HCT116 (cell line): Measurements from ENCODE around the gene CDK8. TPM values are rescaled to one million over a fixed set of nuclear protein-coding genes. Genes with fewer than 3 reads are reported as not detected.

ENCODE experiments used
- ATAC-seq: fragments of 200-7000 bp; cut with Tn5 transposase; 2 replicates; pipeline ENCODE4 v1.9.1; 2020; ENCODE audit warnings: mild to moderate bottlenecking, moderate library complexity
- BruUV-seq: library from RNA; stranded (reverse); fragments of 400-500 nt; replicated peaks from 2 replicates; lab custom pipeline; 2021; lab: Mats Ljungman, UMichigan
- CTCF ChIA-PET: fragments of 300-600 bp; sonication (Branson Sonifier 250); formaldehyde crosslinking; loops from one replicate; lab custom pipeline; 2021; ENCODE audit warnings: antibody characterized with exemption; lab: Charles Lee
- POLR2A ChIA-PET: fragments of 300-600, 350-600 bp; sonication (Branson Sonifier 250); formaldehyde crosslinking; loops from one replicate; lab custom pipeline; 2021; ENCODE audit warnings: antibody characterized with exemption; lab: Charles Lee
- RAD21 ChIA-PET, 2 experiments: fragments of 300-600 bp; sonication (Branson Sonifier 250); formaldehyde crosslinking; loops; one replicate each; lab custom pipeline; 2023; ENCODE audit warnings: low total read pairs in 2 of 2; ENCODE audit not compliant: uncharacterized antibody in 2 of 2, unreplicated experiment in 2 of 2, low non-redundant PET in 1 of 2; lab: Charles Lee
- DNase-seq: peaks from one replicate; pipeline ENCODE4 v3.0.0-alpha.2; 2010; ENCODE audit warnings: low read depth, low spot score
- H2AFZ ChIP-seq: fragments of 200-600 bp; shearing (Covaris generic), sonication (generic); 2 replicates; pipeline ENCODE4 v1.6.1; 2017; ENCODE audit warnings: low read depth, mixed run types, mixed read lengths, antibody characterized with exemption, low read length; ENCODE audit not compliant: poor library complexity, severe bottlenecking
- H3K27ac ChIP-seq: 2 replicates; pipeline ENCODE4 v1.5.1; 2012; ENCODE audit warnings: low read depth, low read length
- H3K27me3 ChIP-seq: fragments of 200-600 bp; sonication (generic); 2 replicates; pipeline ENCODE4 v1.6.1; 2016; ENCODE audit warnings: mixed run types, low read length, mixed read lengths; ENCODE audit not compliant: insufficient read depth
- H3K36me3 ChIP-seq, 2 experiments: fragments of 200-500 bp in 1 of 2; fragments of 200-600 bp in 1 of 2; sonication (Bioruptor generic) in 1 of 2; sonication (generic) in 1 of 2; 2 replicates each; pipeline versions ENCODE4 v1.5.1 to v1.6.1; 2014 to 2016; ENCODE audit warnings: low read length in 2 of 2, inconsistent platforms in 1 of 2, mixed read lengths in 1 of 2, mixed run types in 1 of 2; ENCODE audit not compliant: insufficient read depth in 2 of 2, control insufficient read depth in 1 of 2
- H3K4me1 ChIP-seq, 2 experiments: fragments of 200-600 bp in 1 of 2; sonication (generic) in 1 of 2; 2 replicates each; pipeline versions ENCODE4 v1.5.1 to v1.6.1; 2012 to 2017; ENCODE audit warnings: low read length in 2 of 2, inconsistent platforms in 1 of 2, mild to moderate bottlenecking in 1 of 2, mixed read lengths in 1 of 2, mixed run types in 1 of 2, moderate library complexity in 1 of 2; ENCODE audit not compliant: insufficient read depth in 2 of 2, control insufficient read depth in 1 of 2
- H3K4me2 ChIP-seq: fragments of 200-600 bp; sonication (generic); 2 replicates; pipeline ENCODE4 v1.6.1; 2017; ENCODE audit warnings: mixed run types, low read length, mixed read lengths
- H3K4me3 ChIP-seq, 2 experiments: fragments of 200-600 bp in 1 of 2; sonication (generic) in 1 of 2; replicated peaks in 1 of 2; 2 replicates each; pipeline ENCODE4 v1.5.1; 2011 to 2016; ENCODE audit warnings: low read length in 2 of 2, control low read depth in 1 of 2, low read depth in 1 of 2, mild to moderate bottlenecking in 1 of 2, mixed read lengths in 1 of 2, mixed run types in 1 of 2
- H3K79me2 ChIP-seq: fragments of 200-600 bp; sonication (generic); 2 replicates; pipeline ENCODE4 v1.6.1; 2017; ENCODE audit warnings: mild to moderate bottlenecking, mixed run types, low read length, moderate library complexity, mixed read lengths; ENCODE audit not compliant: insufficient read depth
- H3K9ac ChIP-seq: fragments of 200-600 bp; sonication (generic); 2 replicates; pipeline ENCODE4 v1.6.1; 2016; ENCODE audit warnings: low read length, mixed read lengths
- H3K9me2 ChIP-seq: fragments of 200-600 bp; sonication (generic), shearing (Covaris generic); 2 replicates; pipeline ENCODE4 v1.6.1; 2017; ENCODE audit warnings: mixed run types, mild to moderate bottlenecking, moderate library complexity; ENCODE audit not compliant: insufficient read depth
- H3K9me3 ChIP-seq, 2 experiments: fragments of 200-500 bp in 1 of 2; fragments of 200-600 bp in 1 of 2; sonication (Bioruptor generic) in 1 of 2; sonication (generic) in 1 of 2; 2 replicates each; pipeline ENCODE4 v1.6.1; 2014 to 2017; ENCODE audit warnings: low read length in 2 of 2, mixed read lengths in 2 of 2, inconsistent platforms in 1 of 2, low read depth in 1 of 2, mild to moderate bottlenecking in 1 of 2, mixed run types in 1 of 2, moderate library complexity in 1 of 2; ENCODE audit not compliant: control insufficient read depth in 1 of 2, insufficient read depth in 1 of 2
- H4K20me1 ChIP-seq: fragments of 200-600 bp; sonication (generic), shearing (Covaris generic); 2 replicates; pipeline ENCODE4 v1.6.1; 2017; ENCODE audit warnings: mixed run types, mild to moderate bottlenecking, moderate library complexity; ENCODE audit not compliant: insufficient read depth
- ATF3 ChIP-seq: IDR thresholded peaks from 2 replicates; pipeline ENCODE4 v1.6.1; 2012
- CBX3 ChIP-seq: IDR thresholded peaks from 2 replicates; pipeline ENCODE4 v1.6.1; 2012; ENCODE audit warnings: low read depth
- CEBPB ChIP-seq: IDR thresholded peaks from 2 replicates; pipeline ENCODE4 v1.6.1; 2012; ENCODE audit warnings: low read depth
- EGR1 ChIP-seq: IDR thresholded peaks from 2 replicates; pipeline ENCODE4 v1.6.1; 2012; ENCODE audit warnings: low read depth
- ELF1 ChIP-seq: IDR thresholded peaks from 2 replicates; pipeline ENCODE4 v1.6.1; 2012; ENCODE audit warnings: low read depth, borderline replicate concordance
- EZH2 ChIP-seq: fragments of 200-600 bp; sonication (generic); IDR thresholded peaks from 2 replicates; pipeline ENCODE4 v1.6.1; 2017; ENCODE audit warnings: antibody characterized with exemption, mixed run types
- EZH2phosphoT487 ChIP-seq: fragments of 200-600 bp; IDR thresholded peaks from 2 replicates; pipeline ENCODE4 v1.6.1; 2018; ENCODE audit warnings: antibody characterized with exemption, borderline replicate concordance
- FOSL1 ChIP-seq: IDR thresholded peaks from 2 replicates; pipeline ENCODE4 v1.6.1; 2012; ENCODE audit warnings: low read depth
- JUND ChIP-seq: IDR thresholded peaks from 2 replicates; pipeline ENCODE4 v1.6.1; 2012
- POLR2A ChIP-seq: IDR thresholded peaks from 2 replicates; pipeline ENCODE4 v1.7.0; 2011; ENCODE audit warnings: borderline replicate concordance; ENCODE audit not compliant: insufficient read depth, insufficient read length; ENCODE audit errors: extremely low read depth
- POLR2AphosphoS5 ChIP-seq: IDR thresholded peaks from 2 replicates; pipeline ENCODE4 v1.6.1; 2011; ENCODE audit warnings: mild to moderate bottlenecking, low read depth, low read length, moderate library complexity
- RAD21 ChIP-seq: IDR thresholded peaks from 2 replicates; pipeline ENCODE4 v1.6.1; 2012; ENCODE audit warnings: low read depth, mild to moderate bottlenecking
- SRF ChIP-seq: IDR thresholded peaks from 2 replicates; pipeline ENCODE4 v1.6.1; 2012; ENCODE audit warnings: low read depth
- TCF7L2 ChIP-seq: IDR thresholded peaks from 2 replicates; pipeline ENCODE4 v1.7.0; 2011; ENCODE audit warnings: borderline replicate concordance, inconsistent platforms; ENCODE audit not compliant: insufficient read depth, insufficient read length; ENCODE audit errors: extremely low read depth
- ZNF274 ChIP-seq: fragments of 200-500 bp; sonication (Bioruptor generic); IDR thresholded peaks from 2 replicates; pipeline ENCODE4 v1.6.1; 2014; ENCODE audit warnings: mild to moderate bottlenecking, low read depth, low read length, inconsistent platforms
- intact Hi-C: fragments of 100-400 bp; cut with micrococcal nuclease; formaldehyde crosslinking; loops from 2 replicates; pipeline ENCODE4 v1.10.0; 2022
- total RNA-seq: library from RNA; stranded (reverse); gene quantifications from one replicate; pipeline ENCODE4 v1.2.1, GENCODE V29; 2021; ENCODE audit not compliant: unreplicated experiment
- TF ChIP-seq, protein P1 (sequence below): IDR thresholded peaks from 2 replicates; pipeline ENCODE4 v1.6.1; 2012
- TF ChIP-seq, protein P2 (sequence below), 3 experiments: fragments of 200-600 bp in 1 of 3; sonication (generic) in 1 of 3; IDR thresholded peaks in 2 of 3; conservative IDR thresholded peaks in 1 of 3; 2 replicates each; pipeline ENCODE4 v1.5.1; 2012 to 2017; ENCODE audit warnings: low read depth in 2 of 3, low read length in 2 of 3, antibody characterized with exemption in 1 of 3, borderline replicate concordance in 1 of 3, control low read depth in 1 of 3, mild to moderate bottlenecking in 1 of 3, mixed read lengths in 1 of 3, mixed run types in 1 of 3, moderate library complexity in 1 of 3; ENCODE audit not compliant: insufficient read depth in 1 of 3
- TF ChIP-seq, protein P3 (sequence below): IDR thresholded peaks from 2 replicates; pipeline ENCODE4 v1.6.1; 2012; ENCODE audit warnings: low read depth

The CDK8 gene
- total RNA-seq, 1 experiment from 2014 or later, result 23.8 TPM

GRCh38 chr13:26411206-26411605, 157.3 kb downstream of the CDK8 start:
- H3K9me3 ChIP-seq, result no peaks in the 10 kb centered on the region
- H2AFZ ChIP-seq, result no peak overlapping the region
- H3K4me2 ChIP-seq, result no peak overlapping the region
- CTCF ChIA-PET, result no interaction called here
- DNase-seq (no peak), ATAC-seq (no peak)
- no peaks in the 10 kb centered on the region for H4K20me1 ChIP-seq
- H3K9me2 ChIP-seq, result no peaks in the 10 kb centered on the region
- H3K27me3 ChIP-seq, result no peaks in the 10 kb centered on the region
- H3K9ac ChIP-seq, result no peak overlapping the region
- H3K4me1 ChIP-seq, result no peaks in the 10 kb centered on the region
- intact Hi-C loops, result no loop called here
- TF ChIP-seq, protein P1, sequence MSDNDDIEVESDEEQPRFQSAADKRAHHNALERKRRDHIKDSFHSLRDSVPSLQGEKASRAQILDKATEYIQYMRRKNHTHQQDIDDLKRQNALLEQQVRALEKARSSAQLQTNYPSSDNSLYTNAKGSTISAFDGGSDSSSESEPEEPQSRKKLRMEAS, result no peak
- TF ChIP-seq ELF1 (no peak), EZH2phosphoT487 (no peak), TCF7L2 (no peak), CEBPB (no peak), SRF (no peak), EGR1 (no peak), JUND (no peak), RAD21 (no peak), CBX3 (no peak), POLR2A (no peak), POLR2AphosphoS5 (no peak), EZH2 (no peak), FOSL1 (no peak), ATF3 (no peak), ZNF274 (no peak)
- TF ChIP-seq, protein P2, sequence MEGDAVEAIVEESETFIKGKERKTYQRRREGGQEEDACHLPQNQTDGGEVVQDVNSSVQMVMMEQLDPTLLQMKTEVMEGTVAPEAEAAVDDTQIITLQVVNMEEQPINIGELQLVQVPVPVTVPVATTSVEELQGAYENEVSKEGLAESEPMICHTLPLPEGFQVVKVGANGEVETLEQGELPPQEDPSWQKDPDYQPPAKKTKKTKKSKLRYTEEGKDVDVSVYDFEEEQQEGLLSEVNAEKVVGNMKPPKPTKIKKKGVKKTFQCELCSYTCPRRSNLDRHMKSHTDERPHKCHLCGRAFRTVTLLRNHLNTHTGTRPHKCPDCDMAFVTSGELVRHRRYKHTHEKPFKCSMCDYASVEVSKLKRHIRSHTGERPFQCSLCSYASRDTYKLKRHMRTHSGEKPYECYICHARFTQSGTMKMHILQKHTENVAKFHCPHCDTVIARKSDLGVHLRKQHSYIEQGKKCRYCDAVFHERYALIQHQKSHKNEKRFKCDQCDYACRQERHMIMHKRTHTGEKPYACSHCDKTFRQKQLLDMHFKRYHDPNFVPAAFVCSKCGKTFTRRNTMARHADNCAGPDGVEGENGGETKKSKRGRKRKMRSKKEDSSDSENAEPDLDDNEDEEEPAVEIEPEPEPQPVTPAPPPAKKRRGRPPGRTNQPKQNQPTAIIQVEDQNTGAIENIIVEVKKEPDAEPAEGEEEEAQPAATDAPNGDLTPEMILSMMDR (IDR thresholded peaks at IDR 0.05 in 2 of 3, conservative IDR thresholded peaks at IDR 0.05 in 1 of 3; ENCODE audit: borderline replicate concordance in 1 of 3, insufficient read depth in 1 of 3, low read depth in 2 of 3, low read length in 2 of 3), result no peak
- TF ChIP-seq, protein P3, sequence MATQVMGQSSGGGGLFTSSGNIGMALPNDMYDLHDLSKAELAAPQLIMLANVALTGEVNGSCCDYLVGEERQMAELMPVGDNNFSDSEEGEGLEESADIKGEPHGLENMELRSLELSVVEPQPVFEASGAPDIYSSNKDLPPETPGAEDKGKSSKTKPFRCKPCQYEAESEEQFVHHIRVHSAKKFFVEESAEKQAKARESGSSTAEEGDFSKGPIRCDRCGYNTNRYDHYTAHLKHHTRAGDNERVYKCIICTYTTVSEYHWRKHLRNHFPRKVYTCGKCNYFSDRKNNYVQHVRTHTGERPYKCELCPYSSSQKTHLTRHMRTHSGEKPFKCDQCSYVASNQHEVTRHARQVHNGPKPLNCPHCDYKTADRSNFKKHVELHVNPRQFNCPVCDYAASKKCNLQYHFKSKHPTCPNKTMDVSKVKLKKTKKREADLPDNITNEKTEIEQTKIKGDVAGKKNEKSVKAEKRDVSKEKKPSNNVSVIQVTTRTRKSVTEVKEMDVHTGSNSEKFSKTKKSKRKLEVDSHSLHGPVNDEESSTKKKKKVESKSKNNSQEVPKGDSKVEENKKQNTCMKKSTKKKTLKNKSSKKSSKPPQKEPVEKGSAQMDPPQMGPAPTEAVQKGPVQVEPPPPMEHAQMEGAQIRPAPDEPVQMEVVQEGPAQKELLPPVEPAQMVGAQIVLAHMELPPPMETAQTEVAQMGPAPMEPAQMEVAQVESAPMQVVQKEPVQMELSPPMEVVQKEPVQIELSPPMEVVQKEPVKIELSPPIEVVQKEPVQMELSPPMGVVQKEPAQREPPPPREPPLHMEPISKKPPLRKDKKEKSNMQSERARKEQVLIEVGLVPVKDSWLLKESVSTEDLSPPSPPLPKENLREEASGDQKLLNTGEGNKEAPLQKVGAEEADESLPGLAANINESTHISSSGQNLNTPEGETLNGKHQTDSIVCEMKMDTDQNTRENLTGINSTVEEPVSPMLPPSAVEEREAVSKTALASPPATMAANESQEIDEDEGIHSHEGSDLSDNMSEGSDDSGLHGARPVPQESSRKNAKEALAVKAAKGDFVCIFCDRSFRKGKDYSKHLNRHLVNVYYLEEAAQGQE, result no peak
- no peak overlapping the region for H3K27ac ChIP-seq
- H3K4me3 ChIP-seq, result no peak overlapping the region
- RAD21 ChIA-PET, result no interaction called here
- BruUV-seq, result no TSS peak
- H3K36me3 ChIP-seq, result no peaks in the 10 kb centered on the region
- no peaks in the 10 kb centered on the region for H3K79me2 ChIP-seq
- POLR2A ChIA-PET, result no interaction called here
